Ishikawa (cell line): Measurements from ENCODE around the gene LGI4.

Source experiments
- CREB1 ChIP-seq: IDR thresholded peaks from 2 replicates; pipeline ENCODE4 v1.6.1; 2012; ENCODE audit warnings: low read depth
- EGR1 ChIP-seq: IDR thresholded peaks from 2 replicates; pipeline ENCODE4 v1.6.1; 2012
- EP300 ChIP-seq: IDR thresholded peaks from 2 replicates; pipeline ENCODE4 v1.6.1; 2012; ENCODE audit warnings: borderline replicate concordance
- MAX ChIP-seq: IDR thresholded peaks from 2 replicates; pipeline ENCODE4 v1.6.1; 2012
- USF1 ChIP-seq: IDR thresholded peaks from 2 replicates; pipeline ENCODE4 v1.6.1; 2012

DNA sequence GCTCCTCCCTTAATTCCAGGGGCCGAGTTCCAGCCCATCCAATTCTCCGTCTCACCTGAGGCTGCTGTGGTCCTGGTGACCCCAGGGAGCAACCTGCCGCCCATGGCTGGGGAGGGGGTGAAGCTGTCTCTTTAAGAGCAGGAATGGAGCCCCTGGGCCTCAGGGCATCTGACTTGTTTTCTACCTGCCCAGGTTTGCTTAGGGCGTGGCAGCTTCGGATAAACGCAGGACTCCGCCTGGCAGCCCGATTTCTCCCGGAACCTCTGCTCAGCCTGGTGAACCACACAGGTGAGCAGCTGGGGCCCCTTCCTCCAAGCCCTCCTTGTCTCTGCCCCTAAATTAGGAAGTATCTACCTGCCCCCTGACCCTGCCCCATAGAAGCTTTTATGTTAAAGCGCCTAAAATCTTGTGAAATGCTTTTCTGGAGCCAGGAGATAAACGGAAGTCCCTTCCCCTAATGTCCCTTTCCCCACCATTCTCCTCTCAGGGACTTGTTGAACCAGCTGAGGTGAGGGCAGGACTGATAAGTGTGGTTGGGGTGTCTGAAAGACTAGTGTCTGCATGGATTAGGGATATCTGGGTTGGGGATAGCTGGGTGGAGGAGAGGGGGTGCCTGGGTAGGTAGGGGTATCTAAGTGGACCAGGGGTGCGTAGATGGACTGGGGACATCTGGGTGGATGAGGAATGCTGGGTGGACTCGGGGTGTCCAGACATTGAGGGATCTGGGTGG, 18.6 kb downstream of the LGI4 start:
- no peak for TF ChIP-seq EP300
- no peak for TF ChIP-seq USF1
- no peak for TF ChIP-seq CREB1
- no peak for TF ChIP-seq EGR1
- no peak for TF ChIP-seq MAX
